WERI-Rb-1 (cell line): ENCODE results near the gene IFNG.
A peak's percentile ranks its signal among the peaks of the same experiment; 100 is the strongest.

Experiments
- DNase-seq: peaks from one replicate; pipeline ENCODE4 v3.0.0-alpha.2; 2020
- H3K27ac ChIP-seq: fragments of 250-450 bp; sonication (Bioruptor Pico); 2 replicates; pipeline ENCODE4 v1.5.1; 2020; ENCODE audit warnings: mild to moderate bottlenecking, moderate library complexity
- H3K27me3 ChIP-seq: fragments of 250-450 bp; sonication (Bioruptor Pico); 2 replicates; pipeline ENCODE4 v1.5.1; 2021; ENCODE audit warnings: mild to moderate bottlenecking, low read depth, moderate library complexity; ENCODE audit not compliant: insufficient read depth, severe bottlenecking
- H3K36me3 ChIP-seq: fragments of 250-450 bp; sonication (Bioruptor Pico); 2 replicates; pipeline ENCODE4 v1.5.1; 2020; ENCODE audit warnings: mild to moderate bottlenecking, moderate library complexity
- H3K4me3 ChIP-seq: 2 replicates; pipeline ENCODE4 v1.5.1; 2011; ENCODE audit warnings: low read depth, mild to moderate bottlenecking, control low read depth, low read length
- H3K9me3 ChIP-seq: fragments of 250-450 bp; sonication (Bioruptor Pico); 2 replicates; pipeline ENCODE4 v1.5.1; 2021; ENCODE audit warnings: mild to moderate bottlenecking, moderate library complexity; ENCODE audit not compliant: severe bottlenecking
- TF ChIP-seq, protein P1 (sequence below): IDR thresholded peaks from 2 replicates; pipeline ENCODE4 v1.5.1; 2011; ENCODE audit warnings: low read depth, mild to moderate bottlenecking, control low read depth, inconsistent platforms, low read length

IFNG gene

DNA sequence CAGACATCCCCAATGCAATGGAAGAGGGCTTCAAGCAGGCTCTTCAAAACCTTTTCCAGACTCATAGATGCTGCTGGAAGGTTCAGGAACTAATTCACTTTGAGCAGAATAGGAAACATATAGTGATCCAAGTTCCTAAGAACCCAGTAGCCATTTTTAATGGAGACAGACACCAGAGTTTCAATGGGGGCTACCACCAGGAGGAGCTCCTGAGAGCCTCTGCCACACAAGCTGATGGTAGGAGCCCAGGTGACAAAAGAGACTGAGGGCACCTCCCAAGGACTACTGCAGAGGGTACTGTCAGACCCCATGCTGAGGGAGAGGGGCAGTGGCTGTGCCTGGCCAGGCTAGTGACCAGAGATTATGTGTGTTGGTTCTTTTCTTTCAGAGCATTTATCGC, 45.9 kb downstream of the IFNG start:
- no peaks in the 10 kb centered on the region for H3K27me3 ChIP-seq
- H3K4me3 ChIP-seq = no peak overlapping the region
- DNase-seq = peak; percentile 46
- no peaks in the 10 kb centered on the region for H3K36me3 ChIP-seq
- H3K27ac ChIP-seq = no peak overlapping the region
- no peaks in the 10 kb centered on the region for H3K9me3 ChIP-seq
- TF ChIP-seq, protein P1, sequence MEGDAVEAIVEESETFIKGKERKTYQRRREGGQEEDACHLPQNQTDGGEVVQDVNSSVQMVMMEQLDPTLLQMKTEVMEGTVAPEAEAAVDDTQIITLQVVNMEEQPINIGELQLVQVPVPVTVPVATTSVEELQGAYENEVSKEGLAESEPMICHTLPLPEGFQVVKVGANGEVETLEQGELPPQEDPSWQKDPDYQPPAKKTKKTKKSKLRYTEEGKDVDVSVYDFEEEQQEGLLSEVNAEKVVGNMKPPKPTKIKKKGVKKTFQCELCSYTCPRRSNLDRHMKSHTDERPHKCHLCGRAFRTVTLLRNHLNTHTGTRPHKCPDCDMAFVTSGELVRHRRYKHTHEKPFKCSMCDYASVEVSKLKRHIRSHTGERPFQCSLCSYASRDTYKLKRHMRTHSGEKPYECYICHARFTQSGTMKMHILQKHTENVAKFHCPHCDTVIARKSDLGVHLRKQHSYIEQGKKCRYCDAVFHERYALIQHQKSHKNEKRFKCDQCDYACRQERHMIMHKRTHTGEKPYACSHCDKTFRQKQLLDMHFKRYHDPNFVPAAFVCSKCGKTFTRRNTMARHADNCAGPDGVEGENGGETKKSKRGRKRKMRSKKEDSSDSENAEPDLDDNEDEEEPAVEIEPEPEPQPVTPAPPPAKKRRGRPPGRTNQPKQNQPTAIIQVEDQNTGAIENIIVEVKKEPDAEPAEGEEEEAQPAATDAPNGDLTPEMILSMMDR = peak; percentile 64

DNA sequence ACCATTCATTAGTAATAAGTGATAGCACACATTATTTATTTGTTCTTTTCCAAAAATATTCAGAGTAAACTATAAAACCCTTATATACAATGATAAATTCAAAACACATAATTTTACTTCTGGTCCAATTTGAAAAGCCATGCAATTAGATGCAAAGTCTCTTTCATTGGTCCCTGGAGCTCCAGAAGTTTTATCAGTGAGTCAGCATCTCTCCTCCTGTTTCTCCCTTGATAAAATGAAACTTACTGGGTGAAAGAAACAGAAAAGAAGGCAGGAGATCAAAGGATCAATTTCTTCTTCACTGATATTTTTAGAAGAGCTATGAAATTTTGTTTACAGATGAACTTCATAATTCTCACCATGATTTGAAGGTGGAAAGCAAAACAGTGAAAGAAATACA, 47.5 kb downstream of the IFNG start:
- TF ChIP-seq, protein P1 = no peak
- no peak overlapping the region for H3K27ac ChIP-seq
- no peak overlapping the region for H3K4me3 ChIP-seq
- no peak for DNase-seq
- no peaks in the 10 kb centered on the region for H3K36me3 ChIP-seq
- H3K9me3 ChIP-seq = no peaks in the 10 kb centered on the region
- H3K27me3 ChIP-seq = no peaks in the 10 kb centered on the region

DNA sequence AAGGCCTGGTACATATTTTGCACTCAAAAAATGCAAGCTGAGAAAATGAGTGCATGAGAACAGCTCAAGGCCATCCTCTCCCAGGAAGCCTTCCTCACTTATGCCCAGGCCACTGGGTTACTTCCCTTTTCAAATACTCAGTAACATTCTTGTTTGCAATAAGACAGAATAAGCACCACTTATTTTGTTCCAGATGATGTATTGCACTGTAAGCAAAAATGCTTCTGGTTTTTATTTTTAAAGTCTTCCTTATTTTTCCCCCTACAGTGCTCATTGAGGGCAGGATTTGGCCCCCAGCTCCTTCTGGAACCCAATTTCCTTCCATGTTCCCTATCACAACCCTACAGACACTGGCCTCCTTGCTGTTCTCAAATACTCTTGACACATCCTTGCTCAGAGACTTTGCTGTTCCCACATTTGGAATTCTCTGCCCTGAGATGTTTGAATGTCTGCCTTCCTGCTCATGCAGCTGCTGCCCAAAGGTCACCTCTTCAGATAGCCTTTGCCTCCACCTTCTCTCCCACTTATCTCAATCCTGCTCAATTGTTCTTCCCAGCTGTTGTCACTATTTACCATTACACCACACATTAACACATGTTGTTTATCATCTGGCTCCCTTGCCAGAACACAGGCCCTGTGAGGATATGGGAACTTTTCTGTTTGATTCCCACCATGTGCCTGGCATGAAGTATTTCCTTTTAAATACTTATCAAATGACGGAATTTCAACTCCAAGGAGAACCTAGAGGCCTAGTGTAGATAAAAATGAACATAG, 49.9 kb downstream of the IFNG start:
- no peak overlapping the region for H3K27ac ChIP-seq
- no peak for DNase-seq
- TF ChIP-seq, protein P1 = no peak

DNA sequence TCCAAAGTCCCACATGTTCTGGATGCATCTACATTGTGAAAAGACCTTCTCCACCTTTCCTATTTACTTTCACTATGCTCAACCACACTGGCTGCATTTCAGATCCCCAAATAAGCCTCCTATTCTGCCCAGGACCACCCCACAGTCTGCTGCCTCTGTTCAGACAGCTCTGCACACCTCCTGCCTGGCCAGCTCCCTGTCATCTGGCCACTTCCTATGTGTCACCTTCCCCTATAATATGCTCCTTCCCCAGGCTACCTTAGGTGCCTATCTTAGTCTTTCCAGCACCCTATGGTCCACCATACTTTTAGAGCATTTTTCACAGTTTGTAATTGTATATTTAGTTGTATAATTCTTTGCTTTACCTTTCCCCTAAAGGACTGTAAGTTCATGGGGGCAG, 50.5 kb downstream of the IFNG start:
- TF ChIP-seq, protein P1 = no peak
- Histone ChIP-seq H3K36me3 (no peaks in the 10 kb centered on the region), H3K4me3 (no peak overlapping the region), H3K9me3 (no peaks in the 10 kb centered on the region), H3K27me3 (no peaks in the 10 kb centered on the region), H3K27ac (no peak overlapping the region)
- no peak for DNase-seq

More for the DNA sequence above, 49.9 kb downstream of the IFNG start:
- H3K27me3 ChIP-seq = no peaks in the 10 kb centered on the region
- H3K9me3 ChIP-seq = no peaks in the 10 kb centered on the region
- no peak overlapping the region for H3K4me3 ChIP-seq
- H3K36me3 ChIP-seq = no peaks in the 10 kb centered on the region

DNA sequence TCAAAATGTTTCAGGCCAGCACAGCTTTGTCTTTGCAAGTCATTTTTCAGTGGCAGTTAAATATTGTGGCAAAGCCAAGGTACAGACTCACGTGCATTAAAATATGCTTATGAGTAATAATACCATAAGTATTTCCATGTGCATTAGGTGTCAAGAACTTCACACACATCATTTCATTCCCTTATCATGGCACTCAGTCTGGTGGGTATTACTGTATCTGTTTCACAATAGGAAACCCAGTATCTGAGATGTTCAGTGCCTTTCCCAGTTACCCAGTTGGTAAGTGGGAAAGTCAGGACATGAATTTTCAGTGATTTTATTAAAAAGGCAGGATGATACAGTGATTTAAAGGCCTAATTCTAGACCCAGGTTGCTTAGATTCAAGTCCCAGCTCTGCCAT, 52.9 kb downstream of the IFNG start:
- no peak for DNase-seq
- Histone ChIP-seq H3K27me3 (no peaks in the 10 kb centered on the region), H3K4me3 (no peak overlapping the region), H3K27ac (no peak overlapping the region), H3K9me3 (no peaks in the 10 kb centered on the region), H3K36me3 (no peaks in the 10 kb centered on the region)
- TF ChIP-seq, protein P1 = no peak

DNA sequence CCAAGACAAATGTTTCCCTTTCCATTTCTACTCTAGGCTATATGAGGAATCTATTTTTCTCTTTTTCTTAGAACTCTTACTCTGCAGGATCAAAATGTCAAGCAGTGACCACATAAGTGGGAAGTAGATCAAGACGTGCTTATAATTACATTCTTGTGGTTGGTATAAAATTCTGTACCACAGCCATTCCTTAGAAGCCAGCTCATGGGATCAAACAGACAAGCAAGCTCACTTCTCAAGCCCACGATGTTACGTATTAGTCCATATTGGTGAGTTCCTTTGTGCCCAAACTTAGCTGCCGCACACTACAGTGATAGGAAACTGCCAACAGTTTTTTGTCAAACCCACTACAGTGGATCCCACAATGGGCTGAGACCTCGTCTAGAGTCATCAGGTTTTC, 53.4 kb downstream of the IFNG start:
- Histone ChIP-seq H3K27ac (no peak overlapping the region), H3K9me3 (no peaks in the 10 kb centered on the region), H3K27me3 (no peaks in the 10 kb centered on the region), H3K4me3 (no peak overlapping the region), H3K36me3 (no peaks in the 10 kb centered on the region)
- DNase-seq = no peak
- TF ChIP-seq, protein P1 = no peak
